H1 (cell line): Measurements from ENCODE around the gene CCDC144A. TPM values are rescaled to one million over a fixed set of nuclear protein-coding genes. Genes with fewer than 3 reads are reported as not detected.
"Not testable (repeated sequence)": the region's sequence is repeated elsewhere in the genome, so short reads cannot be mapped to it uniquely, and the experiment has no call there.

ENCODE experiments used
- CTCF ChIA-PET: fragments of 300-600 bp; sonication (Branson Sonifier 250); formaldehyde crosslinking; loops from one replicate; lab custom pipeline; 2021; ENCODE audit not compliant: partially characterized antibody; lab: Charles Lee
- POLR2A ChIA-PET: fragments of 300-600 bp; sonication (Branson Sonifier 250); formaldehyde crosslinking; loops from one replicate; lab custom pipeline; 2021; ENCODE audit warnings: inconsistent platforms; ENCODE audit not compliant: partially characterized antibody; lab: Charles Lee
- DNase-seq, 2 experiments: peaks; one replicate each; pipeline versions ENCODE4 v3.0.0 to v3.0.0-alpha.2; 2010 to 2022; ENCODE audit warnings: low spot score in 2 of 2, low read depth in 1 of 2, mixed read lengths in 1 of 2
- FAIRE-seq: peaks from 2 replicates; lab custom pipeline; 2011; peaks lifted over from hg19 to GRCh38; lab: Jason Lieb, UNC
- H2AFZ ChIP-seq: 2 replicates; pipeline ENCODE4 v1.8.1; 2012; ENCODE audit warnings: low read length, inconsistent platforms
- H2AK5ac ChIP-seq: 2 replicates; pipeline ENCODE4 v1.6.1; 2013; ENCODE audit warnings: low read depth, low read length
- H2BK120ac ChIP-seq: replicated peaks from 2 replicates; pipeline ENCODE3; 2013; ENCODE audit warnings: low read depth, low read length, inconsistent platforms
- H2BK12ac ChIP-seq: 2 replicates; pipeline ENCODE4 v1.6.1; 2013; ENCODE audit warnings: low read depth, low read length
- H2BK15ac ChIP-seq: 2 replicates; pipeline ENCODE4 v1.6.1; 2013; ENCODE audit warnings: low read length
- H2BK20ac ChIP-seq: 2 replicates; pipeline ENCODE4 v1.6.1; 2013; ENCODE audit warnings: low read length
- H2BK5ac ChIP-seq: 2 replicates; pipeline ENCODE4 v1.6.1; 2013; ENCODE audit warnings: low read depth, low read length
- H3K14ac ChIP-seq: 2 replicates; pipeline ENCODE4 v1.6.1; 2013; ENCODE audit warnings: inconsistent platforms; ENCODE audit not compliant: insufficient read length
- H3K18ac ChIP-seq: 2 replicates; pipeline ENCODE4 v1.6.1; 2013; ENCODE audit warnings: low read length; ENCODE audit errors: extremely low read depth
- H3K23ac ChIP-seq: 2 replicates; pipeline ENCODE4 v1.6.1; 2013; ENCODE audit warnings: inconsistent platforms; ENCODE audit not compliant: insufficient read length
- H3K23me2 ChIP-seq: 2 replicates; pipeline ENCODE4 v1.6.1; 2013; ENCODE audit warnings: low read depth, low read length
- H3K27ac ChIP-seq: 2 replicates; pipeline ENCODE4 v1.6.1; 2011; ENCODE audit warnings: low read depth, low read length, inconsistent platforms
- H3K27me3 ChIP-seq, 4 experiments: replicated peaks in 1 of 4; 1 replicate in 1 of 4; 2 replicates in 3 of 4; pipeline versions ENCODE4 v1.6.1 to v1.8.1; 2011 to 2013; ENCODE audit warnings: low read length in 3 of 4, mild to moderate bottlenecking in 3 of 4, inconsistent platforms in 2 of 4, mixed read lengths in 2 of 4, moderate library complexity in 1 of 4; ENCODE audit not compliant: control insufficient read depth in 3 of 4, insufficient read depth in 3 of 4; ENCODE audit errors: extremely low read depth in 1 of 4
- H3K36me3 ChIP-seq, 4 experiments: 2 replicates each; pipeline versions ENCODE4 v1.6.1 to v1.8.1; 2011 to 2013; ENCODE audit warnings: mild to moderate bottlenecking in 4 of 4, low read length in 3 of 4, moderate library complexity in 2 of 4, control low read depth in 1 of 4, inconsistent platforms in 1 of 4; ENCODE audit not compliant: insufficient read depth in 4 of 4, control insufficient read depth in 2 of 4
- H3K4ac ChIP-seq: replicated peaks from 2 replicates; pipeline ENCODE3; 2013; ENCODE audit warnings: low read length, low read depth, mixed read lengths, inconsistent platforms; ENCODE audit not compliant: insufficient read length
- H3K4me1 ChIP-seq, 4 experiments: replicated peaks in 1 of 4; 1 replicate in 1 of 4; 2 replicates in 3 of 4; pipeline versions ENCODE4 v1.6.1 to v1.8.1; 2011 to 2013; ENCODE audit warnings: low read length in 3 of 4, inconsistent platforms in 2 of 4, mixed read lengths in 1 of 4; ENCODE audit not compliant: insufficient read depth in 4 of 4, control insufficient read depth in 3 of 4
- H3K4me2 ChIP-seq, 2 experiments: 2 replicates each; pipeline versions ENCODE4 v1.6.1 to v1.8.1; 2011 to 2013; ENCODE audit warnings: low read depth in 2 of 2, low read length in 2 of 2, control low read depth in 1 of 2, inconsistent platforms in 1 of 2, mild to moderate bottlenecking in 1 of 2; ENCODE audit not compliant: insufficient read depth in 1 of 2
- H3K4me3 ChIP-seq, 4 experiments: fragments of 200-600, 300-600 bp in 1 of 4; sonication (generic), shearing (Covaris generic), sonication (Bioruptor Twin) in 1 of 4; 2 replicates each; pipeline versions ENCODE4 v1.5.1 to v1.8.1; 2011 to 2016; ENCODE audit warnings: low read length in 4 of 4, low read depth in 3 of 4, control low read depth in 2 of 4, inconsistent platforms in 2 of 4, mild to moderate bottlenecking in 2 of 4, mixed read lengths in 1 of 4, moderate library complexity in 1 of 4; ENCODE audit not compliant: insufficient read depth in 2 of 4; ENCODE audit errors: extremely low read depth in 1 of 4
- H3K56ac ChIP-seq: replicated peaks from 2 replicates; pipeline ENCODE3; 2013; ENCODE audit warnings: low read depth, mild to moderate bottlenecking, mixed read lengths, low read length, inconsistent platforms; ENCODE audit not compliant: insufficient read length
- H3K79me1 ChIP-seq: 2 replicates; pipeline ENCODE4 v1.6.1; 2013; ENCODE audit warnings: low read depth, low read length, control low read depth
- H3K79me2 ChIP-seq, 2 experiments: 2 replicates each; pipeline versions ENCODE4 v1.6.1 to v1.8.1; 2012 to 2013; ENCODE audit warnings: low read length in 2 of 2, mild to moderate bottlenecking in 2 of 2, inconsistent platforms in 1 of 2; ENCODE audit not compliant: insufficient read depth in 2 of 2, control insufficient read depth in 1 of 2
- H3K9ac ChIP-seq, 4 experiments: replicated peaks in 1 of 4; 1 replicate in 1 of 4; 2 replicates in 3 of 4; pipeline versions ENCODE4 v1.6.1 to v1.8.1; 2011 to 2013; ENCODE audit warnings: low read depth in 3 of 4, low read length in 3 of 4, control low read depth in 2 of 4, mild to moderate bottlenecking in 2 of 4, moderate library complexity in 2 of 4, inconsistent platforms in 1 of 4; ENCODE audit errors: extremely low read depth in 1 of 4
- H3K9me3 ChIP-seq, 2 experiments: 2 replicates each; pipeline versions ENCODE4 v1.6.1 to v1.8.1; 2012 to 2013; ENCODE audit warnings: mild to moderate bottlenecking in 2 of 2, moderate library complexity in 2 of 2, control low read depth in 1 of 2, inconsistent platforms in 1 of 2, low read depth in 1 of 2, low read length in 1 of 2, mixed read lengths in 1 of 2; ENCODE audit not compliant: insufficient read depth in 2 of 2
- H4K20me1 ChIP-seq, 2 experiments: replicated peaks in 1 of 2; 2 replicates each; pipeline versions ENCODE3 to v1.8.1; 2011 to 2013; ENCODE audit warnings: inconsistent platforms in 2 of 2, low read length in 2 of 2, mild to moderate bottlenecking in 1 of 2; ENCODE audit not compliant: insufficient read depth in 2 of 2, control insufficient read depth in 1 of 2
- H4K5ac ChIP-seq: 2 replicates; pipeline ENCODE4 v1.6.1; 2013; ENCODE audit warnings: low read length, low read depth, mixed read lengths, inconsistent platforms; ENCODE audit not compliant: insufficient read length
- H4K8ac ChIP-seq: 2 replicates; pipeline ENCODE4 v1.8.0; 2013; ENCODE audit warnings: mild to moderate bottlenecking, moderate library complexity, low read length, inconsistent platforms; ENCODE audit not compliant: insufficient read depth; ENCODE audit errors: extremely low read depth
- H4K91ac ChIP-seq: replicated peaks from 2 replicates; pipeline ENCODE3; 2013; ENCODE audit warnings: low read length, mixed read lengths, inconsistent platforms; ENCODE audit not compliant: insufficient read length
- WGBS, 2 experiments: shearing (Covaris generic) in 1 of 2; methylation state at CpG; one replicate each; pipeline versions ENCODE4 v1.1.6 to v1.1.7; 2013 to 2015; ENCODE audit warnings: low lambda C conversion rate in 2 of 2, mixed read lengths in 2 of 2, inconsistent platforms in 1 of 2, low coverage in 1 of 2, missing lambda C conversion rate in 1 of 2; ENCODE audit not compliant: insufficient replicate concordance in 2 of 2, insufficient coverage in 1 of 2, insufficient read length in 1 of 2; ENCODE audit errors: extremely low coverage in 1 of 2, missing lambda C conversion rate in 1 of 2; 5-methylcytosine and 5-hydroxymethylcytosine counted together
- polyA plus RNA-seq, 7 experiments: library from polyadenylated mRNA; depleted of rRNA in 3 of 7; stranded (reverse) in 5 of 7; unstranded in 2 of 7; fragments of >200 nt in 5 of 7; fragments of 200-250 nt in 2 of 7; gene quantifications; 1 replicate in 5 of 7; 2 replicates in 1 of 7; 4 replicates in 1 of 7; pipeline versions ENCODE4 v1.2.1 to v1.2.3, GENCODE V29; 2011 to 2013; ENCODE audit warnings: missing spikeins in 2 of 7, mixed read lengths in 2 of 7
- total RNA-seq: library from RNA; stranded (reverse); fragmentation: NEBNext Ultra II Directional; extraction: Animal tissue kit (Norgen Biotek cat#: 25700); gene quantifications from 2 replicates; pipeline ENCODE4 v1.2.1, GENCODE V29; 2021
- TF ChIP-seq, protein P1 (sequence below): IDR thresholded peaks from 2 replicates; pipeline ENCODE4 v1.6.1; 2012; ENCODE audit warnings: inconsistent platforms
- TF ChIP-seq, protein P2 (sequence below): IDR thresholded peaks from 2 replicates; pipeline ENCODE4 v1.6.1; 2012; ENCODE audit warnings: inconsistent platforms

Gene CCDC144A
- total and polyA plus RNA-seq, 2 of the 8 experiments (the other 6 are each of a cell fraction or from before 2014, with no cell fraction given): 0.35 to 1.7 TPM

- POLR2A ChIA-PET: interaction anchor here (1.1 to 1.3 kb wide), 2 partner anchors 8 to 9 kb away, joined by 3 read pairs; no protein-coding TSS in a partner anchor
- H2AK5ac ChIP-seq, H4K5ac ChIP-seq, H4K20me1 ChIP-seq, H3K14ac ChIP-seq, H3K56ac ChIP-seq, H2AFZ ChIP-seq, H2BK12ac ChIP-seq, H3K23me2 ChIP-seq, H3K36me3 ChIP-seq, H2BK5ac ChIP-seq, H3K23ac ChIP-seq, CTCF ChIA-PET, H3K9ac ChIP-seq, H3K79me2 ChIP-seq, FAIRE-seq, H2BK120ac ChIP-seq, H3K79me1 ChIP-seq, H3K4me1 ChIP-seq, H2BK20ac ChIP-seq, H4K91ac ChIP-seq, H3K27me3 ChIP-seq, H3K9me3 ChIP-seq, H3K4ac ChIP-seq, H2BK15ac ChIP-seq, H3K27ac ChIP-seq: not testable (repeated sequence)
- 42% methylated on average over 26 of the region's 61 CpGs; no CpG with 5 or more reads in 1 of the 2 experiments for WGBS, 2 experiments
- Histone ChIP-seq H3K4me3 (peak overlapping the region in 3 of 4 experiments; percentile 17 to 53 (median 36); a peak in 5 of 8 replicates), H3K18ac (peak overlapping the region; percentile 71), H3K4me2 (peak overlapping the region; percentile 50 to 56), H4K8ac (peak overlapping the region; percentile 68; the same call in 1 of the 2 replicates)
- TF ChIP-seq, protein P1, sequence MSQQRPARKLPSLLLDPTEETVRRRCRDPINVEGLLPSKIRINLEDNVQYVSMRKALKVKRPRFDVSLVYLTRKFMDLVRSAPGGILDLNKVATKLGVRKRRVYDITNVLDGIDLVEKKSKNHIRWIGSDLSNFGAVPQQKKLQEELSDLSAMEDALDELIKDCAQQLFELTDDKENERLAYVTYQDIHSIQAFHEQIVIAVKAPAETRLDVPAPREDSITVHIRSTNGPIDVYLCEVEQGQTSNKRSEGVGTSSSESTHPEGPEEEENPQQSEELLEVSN: 0 out of 2 replicates have a peak, but pooled peaks have one; percentile 15
- TF ChIP-seq, protein P2, sequence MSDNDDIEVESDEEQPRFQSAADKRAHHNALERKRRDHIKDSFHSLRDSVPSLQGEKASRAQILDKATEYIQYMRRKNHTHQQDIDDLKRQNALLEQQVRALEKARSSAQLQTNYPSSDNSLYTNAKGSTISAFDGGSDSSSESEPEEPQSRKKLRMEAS: peak; percentile 82
- peak in 1 of 2 experiments; percentile 65 for DNase-seq
These were observed 23.0 kb upstream of the CCDC144A start for GRCh38 chr17:16666907-16667636.
